GM19455 (cell line): ENCODE results near the gene TIMP2.
A peak's percentile ranks its signal among the peaks of the same experiment; 100 is the strongest.

Experiments
- ATAC-seq: cut with Tn5 transposase; IDR thresholded peaks from one replicate; pipeline ENCODE4 v1.9.1; 2021; ENCODE audit not compliant: unreplicated experiment

Gene TIMP2

DNA sequence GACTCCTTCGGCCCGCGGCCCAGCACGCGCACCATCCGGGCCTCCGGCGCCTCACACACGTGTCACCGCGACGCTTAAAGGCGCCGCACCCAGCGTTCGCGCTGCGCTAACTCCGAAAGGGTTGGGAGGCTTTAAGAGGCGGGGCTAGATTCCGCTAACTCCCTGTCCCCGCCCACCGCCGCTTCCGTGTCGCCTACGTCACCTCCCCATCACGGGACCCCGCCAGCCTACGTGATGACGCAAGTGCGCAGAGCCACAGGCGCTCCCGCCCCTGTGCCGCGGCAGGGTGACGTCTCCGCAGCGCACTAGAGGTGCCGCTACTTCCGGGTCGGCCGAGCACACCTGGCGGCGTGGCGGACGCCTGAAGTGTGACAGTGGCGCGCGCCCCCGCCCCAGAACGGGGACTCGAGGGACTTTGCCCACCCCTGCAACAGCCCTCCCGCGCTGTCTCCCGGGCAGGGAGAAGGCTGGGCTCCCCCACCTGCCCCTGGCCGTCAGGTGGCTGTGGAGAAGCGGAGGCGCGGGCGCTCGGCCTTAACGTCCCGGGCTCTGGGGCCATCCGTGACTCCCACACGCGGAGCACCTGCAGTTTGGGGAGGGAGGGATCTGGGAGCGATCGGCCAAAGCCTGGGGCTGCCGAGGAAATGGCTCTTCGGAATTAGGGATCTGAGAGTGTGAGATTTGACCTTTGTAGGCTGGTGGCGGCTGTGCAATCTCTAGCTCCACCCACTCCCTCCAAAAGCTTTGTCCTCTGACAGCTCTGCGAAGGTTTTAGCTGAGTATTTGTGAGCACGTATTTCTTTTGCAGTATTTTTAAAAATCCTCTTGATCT lies 84.2 kb downstream of the TIMP2 start, which contains the start of gene USP36:
USP36 (minus strand) TSS at position 35 of the 832 bp plus-strand sequence. CDS start 4,451 bp downstream, outside the sequence.
- peak; percentile 92 for ATAC-seq

DNA sequence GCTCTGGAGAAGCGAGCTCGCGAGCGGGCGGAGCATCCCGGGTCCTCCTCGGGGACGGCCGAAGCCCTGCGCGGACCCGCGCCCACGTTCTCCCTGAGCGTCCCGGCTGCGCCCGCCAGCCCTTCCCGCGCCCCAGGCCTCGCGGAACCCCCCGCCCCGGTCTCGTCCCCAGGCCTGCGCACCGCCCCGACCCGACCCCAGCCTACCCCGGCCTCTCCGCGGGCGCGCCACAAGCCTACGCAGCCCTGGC lies 84.7 kb downstream of the TIMP2 start:
- no peak for ATAC-seq

DNA sequence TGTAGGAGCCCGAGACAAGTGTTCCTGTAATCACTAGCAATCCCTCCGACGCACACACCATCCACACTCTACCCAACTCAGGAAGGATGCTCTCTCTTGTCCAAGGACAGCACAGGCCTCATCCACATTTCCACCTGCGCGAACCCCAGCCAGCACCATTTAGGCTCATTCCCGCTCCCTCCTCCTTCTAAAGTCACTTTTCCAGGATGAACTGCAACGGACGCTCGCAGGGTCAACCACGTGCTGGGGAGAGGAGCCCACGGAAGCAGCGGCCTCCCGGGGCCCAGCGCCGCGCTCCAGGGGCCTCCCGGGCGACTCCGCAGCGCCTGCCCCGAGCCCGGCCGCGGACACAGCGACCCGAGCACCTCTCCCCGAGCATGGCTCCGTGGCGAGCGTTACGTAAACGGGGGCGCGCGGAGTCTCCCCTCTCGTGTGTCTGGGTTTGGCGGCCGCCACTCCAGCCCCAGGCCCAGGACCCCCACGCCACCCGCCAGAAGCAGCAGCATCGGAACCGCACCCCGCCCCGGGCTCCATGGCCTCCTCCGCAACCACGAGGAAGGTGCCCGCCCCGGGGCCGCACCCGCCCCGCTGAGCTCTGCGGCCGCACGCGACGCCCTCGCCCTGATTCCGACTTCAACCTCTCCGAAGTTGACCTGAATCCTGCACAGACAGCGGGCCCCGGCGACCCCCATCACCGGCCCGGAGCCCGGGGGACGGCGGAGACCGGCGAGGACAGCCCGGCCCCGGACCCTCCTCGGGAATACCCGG lies 85.2 kb downstream of the TIMP2 start:
- ATAC-seq = peak; percentile 15

DNA sequence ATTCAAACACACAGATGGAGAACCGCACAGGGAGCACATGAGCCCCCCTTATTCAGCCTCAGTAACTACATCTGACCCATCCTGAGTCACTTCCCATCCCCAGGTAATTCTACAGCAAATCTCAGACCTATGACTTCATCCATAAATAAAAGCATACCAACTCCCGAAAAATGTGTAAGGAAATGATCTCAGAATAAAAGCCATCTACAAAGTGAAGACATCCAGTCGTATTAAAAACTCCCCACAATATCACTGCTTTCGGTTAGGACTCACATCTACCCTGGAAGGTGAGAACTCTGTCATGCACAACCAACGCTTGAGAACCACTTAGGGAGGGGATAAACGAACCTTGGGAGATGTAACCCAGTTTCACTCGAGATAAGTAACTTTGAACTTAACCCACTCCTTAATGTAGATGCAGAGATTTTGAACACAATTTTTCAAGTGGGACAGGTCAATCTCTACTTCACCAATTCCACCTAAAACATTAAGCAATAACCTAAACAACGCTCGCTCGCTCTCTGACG lies 85.9 kb downstream of the TIMP2 start:
- no peak for ATAC-seq

DNA sequence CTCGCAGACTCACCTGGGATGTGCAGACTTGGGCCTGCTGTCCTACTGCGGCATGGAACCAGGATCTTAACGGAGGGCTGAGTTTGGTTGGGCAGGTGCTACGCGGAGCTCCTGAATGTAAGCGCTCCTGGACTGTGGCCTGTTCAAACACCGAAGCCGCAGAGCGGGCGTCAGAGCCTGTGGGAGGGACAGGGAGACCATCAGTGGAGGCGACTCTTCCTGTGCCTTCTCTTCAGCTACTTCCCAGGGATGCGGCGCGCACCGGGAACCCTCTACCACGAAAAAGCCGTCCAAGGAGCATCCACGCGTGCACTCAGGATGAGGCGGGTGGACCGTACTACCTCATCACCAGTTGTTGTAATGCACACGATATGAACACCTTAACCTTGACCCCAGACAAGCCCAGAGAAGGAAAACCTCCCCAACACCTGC lies 86.6 kb downstream of the TIMP2 start:
- ATAC-seq = no peak

DNA sequence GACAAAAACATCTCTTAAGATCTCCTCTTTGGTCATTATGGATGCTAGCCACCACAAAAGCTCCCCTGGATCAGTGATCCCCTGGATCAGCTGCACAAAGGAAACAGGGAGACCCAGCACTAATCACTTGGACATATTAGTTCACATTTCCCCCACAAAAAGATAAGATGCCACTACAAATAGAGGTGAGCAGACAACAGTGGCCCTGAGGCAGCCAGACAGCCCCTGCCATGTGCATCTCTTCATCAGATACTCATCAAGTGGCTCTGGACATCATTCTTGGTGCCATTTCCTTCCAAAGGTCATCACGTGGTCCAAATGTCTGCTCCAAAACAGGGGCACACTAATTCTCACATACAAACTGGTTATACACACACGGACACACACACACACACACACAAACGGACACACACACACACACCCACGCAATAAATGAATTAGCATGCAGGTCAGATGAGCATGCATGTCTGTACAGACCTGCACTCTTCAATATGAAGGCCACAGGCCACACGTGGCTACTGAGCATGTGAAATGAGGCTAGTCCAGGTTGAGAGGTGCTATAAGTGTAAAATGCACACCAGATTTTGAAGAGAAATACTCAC lies 88.7 kb downstream of the TIMP2 start:
- no peak for ATAC-seq

DNA sequence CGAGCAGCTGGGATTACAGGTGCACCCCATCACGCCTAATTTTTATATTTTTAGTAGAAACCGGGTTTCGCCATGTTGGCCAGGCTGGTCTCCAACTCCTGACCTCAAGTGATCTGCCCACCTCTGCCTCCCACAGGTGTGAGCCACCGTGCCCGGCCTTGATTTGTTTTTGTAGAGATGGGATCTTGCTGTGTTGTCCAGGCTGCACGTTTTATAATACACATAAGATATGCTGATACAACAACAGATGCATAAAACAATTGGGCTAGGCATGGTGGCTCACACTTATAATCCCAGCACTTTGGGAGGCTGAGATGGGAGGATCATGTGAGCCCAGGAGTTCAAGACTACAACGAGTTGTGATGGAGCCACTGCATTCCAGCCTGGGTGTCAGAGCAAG lies 90.6 kb downstream of the TIMP2 start:
- ATAC-seq = no peak

DNA sequence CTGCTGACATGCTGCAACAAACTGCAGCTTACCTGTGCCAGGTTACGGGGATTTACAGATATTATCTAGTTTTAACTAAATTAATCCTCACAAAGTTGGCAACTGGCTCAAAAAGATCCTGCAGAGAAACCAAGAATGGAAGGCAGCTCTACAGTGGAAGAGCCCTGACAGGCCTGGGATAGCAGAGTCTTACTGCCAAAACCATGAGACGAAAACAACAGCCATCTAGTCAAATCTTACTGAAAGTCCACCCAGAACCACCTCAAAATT lies 92.7 kb downstream of the TIMP2 start:
- no peak for ATAC-seq

DNA sequence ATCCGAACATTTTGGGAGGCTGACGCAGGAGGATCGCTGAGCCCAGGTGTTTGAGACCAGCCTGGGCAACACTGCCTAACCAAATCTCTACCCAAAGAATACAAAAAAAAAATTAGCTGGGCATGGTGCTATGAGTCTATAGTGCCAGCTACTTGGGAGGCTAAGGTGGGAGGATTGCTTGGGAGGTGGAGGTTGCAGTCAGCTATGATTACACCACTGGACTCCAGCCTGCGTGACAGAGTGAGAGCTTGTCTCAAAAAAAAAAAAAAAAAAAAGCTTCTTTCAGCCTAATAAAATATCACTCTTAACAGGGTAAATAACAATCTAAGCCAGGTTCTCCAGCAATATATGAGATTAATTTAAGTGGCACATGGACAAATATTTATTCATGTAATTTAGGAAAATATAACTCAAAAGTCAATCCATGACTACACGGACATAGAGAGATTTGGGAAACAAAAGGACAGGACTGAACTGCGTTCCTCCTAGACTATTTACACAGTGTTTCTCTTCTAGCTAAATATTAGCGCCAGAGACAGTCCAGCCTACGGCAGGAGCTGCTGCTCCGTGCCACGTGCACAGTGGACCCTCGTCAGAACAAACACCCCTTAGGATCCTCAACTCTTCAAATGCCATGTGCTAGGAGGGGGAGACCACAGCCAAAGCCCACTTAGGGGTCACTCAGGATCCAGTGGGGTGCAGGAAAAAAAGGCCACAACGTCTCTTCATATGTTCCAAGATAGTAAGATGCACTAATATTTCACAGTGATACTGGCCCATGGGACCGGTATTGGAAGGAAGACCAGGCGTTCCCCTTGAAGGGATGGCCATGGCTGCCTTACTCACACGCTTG lies 93.3 kb downstream of the TIMP2 start:
- no peak for ATAC-seq

DNA sequence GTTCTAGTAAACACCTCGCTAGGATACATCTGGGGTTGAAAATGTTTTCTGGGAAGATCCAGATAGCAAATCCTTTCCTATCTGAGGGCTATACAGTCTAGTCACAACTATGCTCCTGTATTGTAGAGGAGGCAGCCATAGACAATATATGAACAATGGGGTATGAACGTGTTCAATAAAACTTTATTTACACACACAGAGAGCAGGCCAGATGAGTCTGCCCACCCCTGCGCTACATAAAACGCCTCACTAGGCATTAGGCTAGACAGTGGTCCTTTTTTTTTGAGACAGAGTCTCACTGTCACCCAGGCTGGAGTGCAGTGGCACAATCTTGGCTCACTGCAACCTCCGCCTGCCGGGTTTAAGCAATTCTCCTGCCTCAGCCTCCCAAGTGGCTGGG lies 95.7 kb downstream of the TIMP2 start:
- no peak for ATAC-seq

DNA sequence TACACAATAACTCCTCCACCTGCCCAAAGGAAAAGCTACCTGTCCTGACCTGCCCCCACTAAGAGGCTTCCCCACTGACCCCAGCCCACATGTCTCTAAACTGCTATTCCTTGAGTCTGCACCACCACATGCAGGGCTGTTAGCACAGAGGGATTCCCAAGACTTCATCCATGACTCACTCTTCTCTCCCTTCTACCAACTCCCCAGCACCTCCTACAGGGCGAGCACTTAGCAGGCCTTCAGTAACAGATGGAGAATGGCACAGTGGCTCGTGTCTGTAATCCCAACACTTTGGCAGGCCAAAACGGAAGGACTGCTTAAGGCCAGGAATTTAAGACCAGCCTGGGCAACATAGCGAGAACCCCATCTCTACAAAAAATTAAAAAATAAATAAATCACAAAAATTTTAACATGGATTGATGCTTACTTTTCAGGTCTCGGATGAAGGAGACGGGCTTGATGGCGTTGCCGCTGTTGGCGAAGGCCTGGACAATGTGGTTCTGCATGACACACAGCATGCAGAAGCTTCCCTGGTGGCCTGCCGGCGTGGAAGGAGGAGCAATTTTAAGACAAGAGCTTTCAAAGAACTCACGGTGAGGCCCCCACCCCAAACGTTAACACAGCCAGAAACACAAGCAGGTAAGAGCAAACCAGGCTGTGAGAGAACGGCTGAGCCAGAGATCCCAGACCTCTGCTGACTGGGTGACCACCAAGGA lies 96.6 kb downstream of the TIMP2 start:
- ATAC-seq = no peak

DNA sequence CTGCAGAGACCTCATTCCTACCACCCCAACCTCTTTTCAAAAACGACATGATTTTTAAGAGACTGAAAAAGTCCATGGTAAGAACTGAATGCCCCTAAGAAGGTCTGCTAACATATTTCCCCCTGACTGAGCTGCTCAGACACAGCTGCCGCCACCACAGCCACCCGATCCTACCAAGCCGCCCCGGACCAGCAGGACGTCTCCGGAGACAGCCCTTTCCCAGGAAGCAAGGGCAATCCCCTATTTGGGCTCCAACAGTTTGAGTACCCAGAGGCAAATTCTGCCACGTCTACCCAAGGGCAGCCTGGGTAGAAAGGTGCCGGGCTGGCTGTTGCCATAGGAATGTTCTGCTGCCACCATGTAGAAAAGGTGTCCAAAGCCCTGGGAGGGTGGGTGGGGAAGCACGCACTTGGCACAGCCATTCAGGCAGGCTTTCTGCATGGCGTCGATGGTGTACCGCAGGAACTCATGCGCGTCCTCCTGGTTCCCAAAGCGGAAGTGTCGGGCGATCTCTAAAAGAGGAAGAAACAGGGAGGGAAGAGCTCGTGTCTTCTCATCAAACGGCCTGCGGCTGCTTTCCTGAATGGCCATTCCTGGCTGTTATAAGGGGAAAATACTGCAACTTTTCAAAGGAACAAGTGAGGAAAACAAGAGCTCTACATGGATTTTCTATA lies 98.2 kb downstream of the TIMP2 start:
- ATAC-seq = no peak

DNA sequence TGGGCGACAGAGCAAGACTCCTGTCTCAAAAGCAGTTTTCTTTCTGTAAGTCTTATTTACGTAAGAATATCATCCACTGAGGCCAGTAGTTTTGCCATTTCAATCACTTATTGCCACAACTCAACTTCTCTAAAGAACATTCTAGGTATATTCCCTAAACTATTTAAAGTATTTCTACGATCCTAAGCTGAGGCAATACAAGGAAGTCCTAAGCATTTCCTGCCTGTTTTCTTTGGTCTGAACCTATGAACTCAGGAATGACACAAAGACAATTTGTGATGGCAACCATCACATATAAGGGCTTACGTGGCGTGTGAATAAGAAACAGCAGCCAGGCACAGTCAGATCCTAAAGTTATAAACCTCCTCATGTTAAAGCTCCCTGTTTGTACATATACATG lies 98.8 kb downstream of the TIMP2 start:
- no peak for ATAC-seq

DNA sequence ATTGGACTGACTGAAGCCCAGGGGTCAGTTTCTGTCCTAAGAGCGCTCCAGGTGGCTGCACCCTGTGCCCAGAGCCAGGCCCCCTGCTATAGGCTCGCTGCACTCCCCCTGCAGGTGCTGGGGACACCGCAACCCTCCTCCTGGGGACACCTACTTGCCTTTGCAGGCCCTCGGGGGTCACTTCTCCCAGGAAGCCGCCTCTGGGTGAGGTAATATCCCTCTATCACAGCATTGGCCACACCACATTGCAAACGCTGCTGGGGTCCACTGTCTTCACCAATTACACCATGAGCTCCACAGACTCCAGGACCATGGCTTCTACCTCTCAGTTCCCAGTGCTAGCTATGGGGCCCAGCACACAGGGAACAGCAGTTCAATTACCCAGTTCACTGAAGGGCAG lies 99.5 kb downstream of the TIMP2 start:
- no peak for ATAC-seq

DNA sequence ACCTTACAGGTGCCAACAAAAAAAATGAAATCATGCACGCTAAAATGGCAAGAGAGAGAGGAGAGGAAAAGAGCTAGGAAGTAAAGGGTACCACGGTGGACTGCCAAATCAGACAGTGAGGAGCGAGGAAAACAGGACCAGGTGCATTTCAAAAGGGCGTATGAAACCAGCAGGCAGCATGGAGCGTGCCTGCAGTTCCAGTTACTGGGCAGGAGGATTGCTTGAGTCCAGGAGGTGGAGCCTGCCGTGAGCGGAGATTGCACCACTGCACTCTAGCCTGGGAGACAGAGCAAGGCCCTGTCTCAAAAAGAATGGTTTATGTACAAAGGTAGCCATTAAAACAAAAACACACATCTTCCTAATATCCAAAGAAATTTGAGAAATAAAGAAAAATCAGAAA lies 100.9 kb downstream of the TIMP2 start:
- ATAC-seq = no peak

DNA sequence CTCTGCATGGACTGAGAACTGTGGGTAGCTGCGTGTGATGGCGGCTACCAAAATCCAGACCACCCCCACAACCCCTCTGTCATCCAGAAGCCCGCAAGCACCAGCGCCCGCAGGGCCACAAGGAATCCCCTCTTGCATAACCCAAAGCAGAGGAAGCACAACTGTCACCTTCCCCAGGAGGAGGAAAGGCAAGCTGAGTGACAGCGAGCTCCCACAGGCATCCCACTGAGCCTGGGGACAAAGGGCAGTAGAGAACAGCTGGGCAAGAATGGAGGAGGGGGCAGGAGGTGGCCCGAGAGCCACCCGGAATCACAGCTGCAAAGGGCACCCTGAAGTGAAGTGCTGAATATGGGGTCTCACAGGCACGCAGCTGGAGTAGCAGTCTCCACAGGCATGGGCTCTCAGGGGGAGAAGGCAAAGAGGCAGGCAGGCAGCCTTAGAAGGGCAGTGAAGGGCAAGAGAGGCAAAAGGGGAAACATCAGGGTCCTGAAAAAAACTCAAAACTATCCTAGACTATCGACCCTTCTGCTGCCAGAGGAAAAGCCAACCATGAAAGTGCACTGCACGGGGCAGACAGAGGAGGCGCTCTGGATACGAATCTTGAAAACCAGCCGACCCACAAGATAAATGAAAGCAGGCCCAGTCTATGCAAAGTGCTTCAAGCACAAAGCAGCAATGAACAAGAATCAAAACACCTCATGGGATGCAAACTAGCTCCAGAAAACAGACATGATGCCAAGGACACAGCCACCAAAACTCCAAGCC lies 101.7 kb downstream of the TIMP2 start:
- ATAC-seq = no peak

DNA sequence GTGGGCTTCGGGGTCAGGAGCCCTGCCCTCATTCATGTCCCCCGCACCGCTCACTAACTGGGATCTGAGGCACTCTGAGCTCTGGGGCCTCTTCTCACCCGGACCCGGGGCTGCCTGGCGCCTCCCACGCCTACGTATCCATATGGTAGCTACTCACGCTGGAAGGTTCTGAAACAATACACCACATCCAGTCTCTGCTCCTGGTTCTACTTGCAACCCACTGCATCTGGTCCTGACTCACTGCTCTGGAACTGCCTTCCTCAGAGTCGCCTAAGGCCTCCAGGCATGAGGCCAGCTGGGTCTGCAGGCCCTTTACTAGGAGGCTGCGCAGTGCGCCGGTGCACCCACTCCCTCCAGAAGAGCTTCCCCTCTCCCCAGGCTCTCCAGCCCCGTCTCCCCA lies 102.6 kb downstream of the TIMP2 start:
- ATAC-seq = no peak

DNA sequence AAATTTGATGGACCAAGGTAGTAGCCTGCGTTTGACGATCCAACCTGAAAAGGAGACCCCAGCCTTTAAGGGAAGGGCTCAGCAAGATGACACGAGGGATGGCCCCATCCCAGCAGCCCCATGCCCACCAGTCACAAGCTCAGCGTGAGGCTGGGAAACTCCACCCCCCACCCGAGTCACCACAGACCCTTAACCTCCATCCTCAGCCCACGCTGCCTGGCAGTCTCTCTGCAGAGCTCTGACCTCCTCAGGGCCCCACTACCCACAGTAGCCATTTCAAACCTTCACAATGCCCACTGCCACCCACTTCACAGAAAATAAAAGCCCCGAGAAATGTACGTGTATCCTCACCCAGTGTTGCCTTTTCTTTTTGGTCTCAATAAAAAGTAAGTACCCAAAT lies 103.2 kb downstream of the TIMP2 start:
- no peak for ATAC-seq

DNA sequence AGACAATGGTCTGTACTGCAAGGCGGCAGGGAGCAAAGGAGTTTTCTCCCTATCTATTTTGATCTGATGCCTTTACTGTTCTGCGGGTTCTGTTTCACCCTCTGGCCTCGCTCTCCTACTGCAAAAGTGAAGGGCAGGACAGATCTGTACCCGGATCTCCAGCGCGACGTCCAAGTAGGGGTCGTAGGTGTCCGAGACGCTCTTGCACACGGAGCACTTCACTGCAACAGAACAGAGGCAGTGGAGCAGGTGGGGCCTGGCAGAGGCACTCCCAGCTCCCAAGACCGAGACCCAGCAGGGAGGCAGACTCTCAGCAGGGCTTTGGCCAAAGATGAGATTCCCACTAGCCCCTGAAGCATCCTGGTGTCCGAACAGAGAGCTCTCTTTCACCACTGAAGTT lies 104.3 kb downstream of the TIMP2 start:
- no peak for ATAC-seq
